ENCODE measurements around the gene PTPRB.

The PTPRB gene

GRCh38 chr12:70484464-70484863 is 152.8 kb downstream of the PTPRB start:
- peak overlapping the region; percentile 26 for H3K4me3 ChIP-seq (ENCODE audit: low read length)
- H3F3A ChIP-seq (ENCODE audit: control insufficient read depth, insufficient read depth) = peaks cover 24% of the 10 kb centered on the region
- peaks cover 16% of the 10 kb centered on the region for H3K9me3 ChIP-seq (ENCODE audit: control insufficient read depth, insufficient read depth, low read length)
- TF ChIP-seq CTCF (IDR thresholded peaks at IDR 0.05; ENCODE audit: low read depth, low read length, poor library complexity, severe bottlenecking) = peak; percentile 58
- TF ChIP-seq EZH2phosphoT487 (IDR thresholded peaks at IDR 0.05; ENCODE audit: borderline replicate concordance, low read length) = no peak
- peak overlapping the region; percentile 74 for H3K4me2 ChIP-seq (ENCODE audit: low read length)
- H3K27me3 ChIP-seq (ENCODE audit: control insufficient read depth, low read length) = no peaks in the 10 kb centered on the region
- H4K20me1 ChIP-seq (ENCODE audit: control insufficient read depth, insufficient read depth, low read depth, low read length) = no peaks in the 10 kb centered on the region
- H3K36me3 ChIP-seq (ENCODE audit: control insufficient read depth, low read length) = peaks cover 72% of the 10 kb centered on the region
- peak overlapping the region; percentile 96 for H3K27ac ChIP-seq (ENCODE audit: low read depth, low read length)
- H3K79me2 ChIP-seq (ENCODE audit: control insufficient read depth, low read length) = peaks cover 91% of the 10 kb centered on the region
- no peaks in the 10 kb centered on the region for H3K9me2 ChIP-seq (replicated peaks; ENCODE audit: control insufficient read depth, low read length)
- peaks cover 98% of the 10 kb centered on the region for H3K4me1 ChIP-seq (ENCODE audit: control insufficient read depth, low read length)

- Histone ChIP-seq H3K4me2 (ENCODE audit: low read length) (peak overlapping the region; percentile 74), H3K4me3 (ENCODE audit: low read length) (peak overlapping the region; percentile 23), H3K36me3 (ENCODE audit: control insufficient read depth, low read length) (peaks cover 72% of the 10 kb centered on the region), H3K4me1 (ENCODE audit: control insufficient read depth, low read length) (peaks cover 93% of the 10 kb centered on the region), H3K9me3 (ENCODE audit: control insufficient read depth, insufficient read depth, low read length) (peaks cover under 1% of the 10 kb centered on the region; the same call in 1 of the 2 replicates), H3F3A (ENCODE audit: control insufficient read depth, insufficient read depth) (peaks cover 25% of the 10 kb centered on the region), H3K27ac (ENCODE audit: low read depth, low read length) (peak overlapping the region; percentile 96), H3K9me2 (replicated peaks; ENCODE audit: control insufficient read depth, low read length) (no peaks in the 10 kb centered on the region), H3K79me2 (ENCODE audit: control insufficient read depth, low read length) (peaks cover 91% of the 10 kb centered on the region), H4K20me1 (ENCODE audit: control insufficient read depth, insufficient read depth, low read depth, low read length) (no peaks in the 10 kb centered on the region), H3K27me3 (ENCODE audit: control insufficient read depth, low read length) (no peaks in the 10 kb centered on the region)
- no peak for TF ChIP-seq EZH2phosphoT487 (IDR thresholded peaks at IDR 0.05; ENCODE audit: borderline replicate concordance, low read length)
- no peak for TF ChIP-seq CTCF (IDR thresholded peaks at IDR 0.05; ENCODE audit: low read depth, low read length, poor library complexity, severe bottlenecking)
Measured at GRCh38 chr12:70482764-70483163, 154.5 kb downstream of the PTPRB start.

- Histone ChIP-seq H3K4me1 (ENCODE audit: control insufficient read depth, low read length) (peaks cover 27% of the 10 kb centered on the region), H3K36me3 (ENCODE audit: control insufficient read depth, low read length) (peaks cover 37% of the 10 kb centered on the region), H4K20me1 (ENCODE audit: control insufficient read depth, insufficient read depth, low read depth, low read length) (no peaks in the 10 kb centered on the region), H3K4me2 (ENCODE audit: low read length) (peak overlapping the region; percentile 78), H3F3A (ENCODE audit: control insufficient read depth, insufficient read depth) (0 out of 2 replicates have a peak, but pooled peaks cover 3% of the 10 kb centered on the region), H3K79me2 (ENCODE audit: control insufficient read depth, low read length) (peaks cover 57% of the 10 kb centered on the region), H3K27me3 (ENCODE audit: control insufficient read depth, low read length) (no peaks in the 10 kb centered on the region), H3K27ac (ENCODE audit: low read depth, low read length) (peak overlapping the region; percentile 77), H3K4me3 (ENCODE audit: low read length) (peak overlapping the region; percentile 80), H3K9me3 (ENCODE audit: control insufficient read depth, insufficient read depth, low read length) (peaks cover 7% of the 10 kb centered on the region), H3K9me2 (replicated peaks; ENCODE audit: control insufficient read depth, low read length) (no peaks in the 10 kb centered on the region)
- TF ChIP-seq EZH2phosphoT487 (IDR thresholded peaks at IDR 0.05; ENCODE audit: borderline replicate concordance, low read length) (no peak), CTCF (IDR thresholded peaks at IDR 0.05; ENCODE audit: low read depth, low read length, poor library complexity, severe bottlenecking) (no peak)
Measured at GRCh38 chr12:70469221-70469820, 167.9 kb downstream of the PTPRB start.

All from DOHH2 (cell line).